ENCODE measurements around the gene NRG2. TPM values are rescaled to one million over a fixed set of nuclear protein-coding genes. Genes with fewer than 3 reads are reported as not detected.

Gene NRG2
- total RNA-seq, 2 donors from 2014 or later: 0.06 TPM; not detected in 1

- no peak for ATAC-seq
- no peak overlapping the region for H3K27ac Mint-ChIP-seq
- peaks cover 6 to 13% of the 10 kb centered on the region in 2 donors for H3K9me3 Mint-ChIP-seq
- DNase-seq (ENCODE audit: low spot score in 2 of 2): peak in 1 of 2 donors; percentile 13
- H3K36me3 Mint-ChIP-seq: peaks cover 6 to 9% of the 10 kb centered on the region in 2 donors
These were observed 221.1 kb downstream of the NRG2 start for GRCh38 chr5:139821806-139822552.

GRCh38 chr5:139820606-139821005, 222.5 kb downstream of the NRG2 start:
- peak in 1 of 2 donors; percentile 16 for DNase-seq (ENCODE audit: low spot score in 2 of 2)
- H3K9me3 Mint-ChIP-seq: peaks cover 6 to 13% of the 10 kb centered on the region in 2 donors
- peaks cover 6 to 9% of the 10 kb centered on the region in 2 donors for H3K36me3 Mint-ChIP-seq
- no peak for ATAC-seq
- H3K27ac Mint-ChIP-seq: no peak overlapping the region

- Mint-ChIP-seq H3K9me3 (peaks cover 6 to 13% of the 10 kb centered on the region in 2 donors), H3K36me3 (peaks cover 6 to 9% of the 10 kb centered on the region in 2 donors), H3K27ac (no peak overlapping the region)
- peak in 1 of 2 donors; percentile 31 for DNase-seq (ENCODE audit: low spot score in 2 of 2)
- no peak for ATAC-seq
These were observed 223.0 kb downstream of the NRG2 start for GRCh38 chr5:139820130-139820529.

GRCh38 chr5:139817970-139818369, 225.1 kb downstream of the NRG2 start:
- Mint-ChIP-seq H3K9me3 (peaks cover 6 to 13% of the 10 kb centered on the region in 2 donors), H3K27ac (no peak overlapping the region), H3K36me3 (peaks cover 6 to 9% of the 10 kb centered on the region in 2 donors)
- ATAC-seq: no peak
- DNase-seq (ENCODE audit: low spot score in 2 of 2): no peak

- Mint-ChIP-seq H3K36me3 (peaks cover 6 to 9% of the 10 kb centered on the region in 2 donors), H3K27ac (no peak overlapping the region), H3K9me3 (peaks cover 6 to 13% of the 10 kb centered on the region in 2 donors)
- ATAC-seq (no peak), DNase-seq (ENCODE audit: low spot score in 2 of 2) (peak in 1 of 2 donors; percentile 4)
These were observed 225.7 kb downstream of the NRG2 start for GRCh38 chr5:139817362-139817761.

GRCh38 chr5:139816566-139816965, 226.5 kb downstream of the NRG2 start:
- peaks cover 6 to 9% of the 10 kb centered on the region in 2 donors for H3K36me3 Mint-ChIP-seq
- no peak for ATAC-seq

GRCh38 chr5:139814704-139815280, 228.3 kb downstream of the NRG2 start:
- no peak for DNase-seq (ENCODE audit: low spot score in 2 of 2)
- no peak for ATAC-seq
- Mint-ChIP-seq H3K27ac (no peak overlapping the region), H3K36me3 (peaks cover 6 to 9% of the 10 kb centered on the region in 2 donors), H3K9me3 (peaks cover 6 to 12% of the 10 kb centered on the region in 2 donors)

More at GRCh38 chr5:139816566-139816965, 226.5 kb downstream of the NRG2 start:
- Mint-ChIP-seq H3K9me3 (peaks cover 6 to 13% of the 10 kb centered on the region in 2 donors), H3K27ac (no peak overlapping the region)
- no peak for DNase-seq (ENCODE audit: low spot score in 2 of 2)

- H3K27ac Mint-ChIP-seq: no peak overlapping the region
- no peak for DNase-seq (ENCODE audit: low spot score in 2 of 2)
- H3K36me3 Mint-ChIP-seq: peaks cover 4 to 6% of the 10 kb centered on the region in 2 donors
- H3K9me3 Mint-ChIP-seq: peaks cover 6 to 7% of the 10 kb centered on the region in 2 donors
- ATAC-seq: no peak
These were observed 228.9 kb downstream of the NRG2 start for GRCh38 chr5:139814191-139814601.

GRCh38 chr5:139812836-139813805, 230.0 kb downstream of the NRG2 start:
- Mint-ChIP-seq H3K9me3 (no peaks in the 10 kb centered on the region), H3K27ac (no peak overlapping the region), H3K36me3 (no peaks in the 10 kb centered on the region)
- ATAC-seq: no peak
- DNase-seq (ENCODE audit: low spot score in 2 of 2): no peak

GRCh38 chr5:139812323-139812722, 230.8 kb downstream of the NRG2 start:
- no peak for DNase-seq (ENCODE audit: low spot score in 2 of 2)
- Mint-ChIP-seq H3K36me3 (no peaks in the 10 kb centered on the region), H3K9me3 (no peaks in the 10 kb centered on the region), H3K27ac (peak overlapping the region in 1 of 2 donors; percentile 30)
- ATAC-seq: no peak

- H3K9me3 Mint-ChIP-seq: no peaks in the 10 kb centered on the region
- ATAC-seq: no peak
- H3K36me3 Mint-ChIP-seq: no peaks in the 10 kb centered on the region
- DNase-seq (ENCODE audit: low spot score in 2 of 2): no peak
- no peak overlapping the region for H3K27ac Mint-ChIP-seq
These were observed 231.9 kb downstream of the NRG2 start for GRCh38 chr5:139811274-139811607.

GRCh38 chr5:139810341-139811273, 232.5 kb downstream of the NRG2 start:
- Mint-ChIP-seq H3K27ac (no peak overlapping the region), H3K9me3 (no peaks in the 10 kb centered on the region)

GRCh38 chr5:139809331-139809810, 233.7 kb downstream of the NRG2 start:
- H3K9me3 Mint-ChIP-seq: no peaks in the 10 kb centered on the region
- no peaks in the 10 kb centered on the region for H3K36me3 Mint-ChIP-seq
- DNase-seq (ENCODE audit: low spot score in 2 of 2) (no peak), ATAC-seq (no peak)
- no peak overlapping the region for H3K27ac Mint-ChIP-seq

More at GRCh38 chr5:139810341-139811273, 232.5 kb downstream of the NRG2 start:
- no peak for ATAC-seq
- H3K36me3 Mint-ChIP-seq: no peaks in the 10 kb centered on the region
- no peak for DNase-seq (ENCODE audit: low spot score in 2 of 2)

- Mint-ChIP-seq H3K9me3 (no peaks in the 10 kb centered on the region), H3K36me3 (no peaks in the 10 kb centered on the region), H3K27ac (no peak overlapping the region)
- peak in 1 of 2 donors; percentile 71 for ATAC-seq
- DNase-seq (ENCODE audit: low spot score in 2 of 2): peak in 1 of 2 donors; percentile 62
These were observed 234.4 kb downstream of the NRG2 start for GRCh38 chr5:139808481-139809330.

- no peak for DNase-seq (ENCODE audit: low spot score in 2 of 2)
- ATAC-seq: no peak
- Mint-ChIP-seq H3K9me3 (no peaks in the 10 kb centered on the region), H3K36me3 (no peaks in the 10 kb centered on the region), H3K27ac (no peak overlapping the region)
These were observed 235.5 kb downstream of the NRG2 start for GRCh38 chr5:139807647-139808030.

All from activated naive CD4-positive, alpha-beta T cell treated with anti-CD3 and anti-CD28 coated beads, Interleukin-2, amount 50 U/mL, for 72 hours (primary cell).